ENCODE measurements around the gene EPN2. TPM values are rescaled to one million over a fixed set of nuclear protein-coding genes. Genes with fewer than 3 reads are reported as not detected.

The EPN2 gene
- total and polyA plus RNA-seq, 10 of the 15 experiments (the other 5 are each of a cell fraction or from before 2014, with no cell fraction given): 0.26 to 8.4 (median 4.7) TPM

DNA sequence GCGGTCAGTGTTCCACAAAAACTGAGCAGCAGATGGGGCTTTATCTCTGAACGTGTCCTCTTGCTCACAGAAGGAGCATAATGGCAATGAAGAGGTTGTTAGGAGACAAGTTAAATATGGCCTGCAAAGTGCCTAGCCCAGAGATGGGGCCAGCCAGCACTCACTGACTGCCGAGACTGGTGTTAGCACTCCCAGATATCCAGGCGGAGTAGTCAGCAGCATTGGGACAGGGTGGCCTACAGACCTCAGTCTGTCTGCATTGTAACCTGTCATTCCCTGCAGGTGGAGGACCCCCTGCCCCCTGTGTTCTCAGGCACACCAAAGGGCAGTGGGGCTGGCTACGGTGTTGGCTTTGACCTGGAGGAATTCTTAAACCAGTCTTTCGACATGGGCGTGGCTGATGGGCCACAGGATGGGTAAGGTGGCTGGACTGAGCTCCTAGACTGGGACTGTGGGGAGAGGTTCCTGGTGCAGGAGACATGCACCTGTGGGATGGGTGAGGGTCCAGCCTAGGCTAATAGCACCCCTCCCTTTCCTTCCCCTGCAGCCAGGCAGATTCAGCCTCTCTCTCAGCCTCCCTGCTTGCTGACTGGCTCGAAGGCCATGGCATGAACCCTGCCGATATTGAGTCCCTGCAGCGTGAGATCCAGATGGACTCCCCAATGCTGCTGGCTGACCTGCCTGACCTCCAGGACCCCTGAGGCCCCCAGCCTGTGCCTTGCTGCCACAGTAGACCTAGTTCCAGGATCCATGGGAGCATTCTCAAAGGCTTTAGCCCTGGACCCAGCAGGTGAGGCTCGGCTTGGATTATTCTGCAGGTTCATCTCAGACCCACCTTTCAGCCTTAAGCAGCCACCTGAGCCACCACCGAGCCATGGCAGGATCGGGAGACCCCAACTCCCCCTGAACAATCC is 145.6 kb downstream of the EPN2 start:
- ChIA-PET CTCF (interaction anchor here (2.5 kb wide), 1 partner anchor 20 kb away, joined by 6 read pairs; the partner anchor contains the start of gene B9D1), POLR2A (no interaction called here), SMC1A (ENCODE audit: uncharacterized antibody, unreplicated experiment) (no interaction called here), RAD21 (ENCODE audit: unreplicated experiment) (no interaction called here)
- Histone ChIP-seq H2AFZ (ENCODE audit: control insufficient read depth, low read depth, low read length) (no peak overlapping the region), H3K27ac (ENCODE audit: control insufficient read depth, insufficient read depth) (no peak overlapping the region), H3K36me3 (ENCODE audit: control insufficient read depth in 2 of 2, insufficient read depth in 2 of 2, low read length in 1 of 2) (peaks cover 4 to 18% of the 10 kb centered on the region in 2 experiments), H3K4me3 (no peak overlapping the region), H3K79me2 (ENCODE audit: control insufficient read depth, insufficient read depth, low read length) (peaks cover 4% of the 10 kb centered on the region), H4K20me1 (ENCODE audit: control insufficient read depth, insufficient read depth) (no peaks in the 10 kb centered on the region), H3K4me2 (ENCODE audit: control insufficient read depth, insufficient read depth) (no peak overlapping the region), H3K27me3 (replicated peaks in 1 of 2; ENCODE audit: control insufficient read depth in 2 of 2, insufficient read depth in 2 of 2, low read length in 1 of 2) (no peaks in the 10 kb centered on the region), H3K9me3 (replicated peaks; ENCODE audit: control insufficient read depth, insufficient read depth, low read length) (no peaks in the 10 kb centered on the region), H3K9ac (ENCODE audit: control insufficient read depth, insufficient read depth, low read length) (no peak overlapping the region), H3K4me1 (ENCODE audit: control insufficient read depth, insufficient read depth, low read length) (no peaks in the 10 kb centered on the region)
- WGBS (ENCODE audit: insufficient coverage, insufficient replicate concordance, low lambda C conversion rate, missing lambda C conversion rate): 91% methylated on average over 13 of the region's 13 CpGs
- intact Hi-C loops (cut with micrococcal nuclease; ENCODE audit: unreplicated experiment) (no loop called here), in situ Hi-C loops (cut with MboI) (no loop called here)
- no TSS peak for BruUV-seq (replicated peaks)
- no peak for TF ChIP-seq NFYA (IDR thresholded peaks at IDR 0.05; ENCODE audit: borderline replicate concordance, low read depth, low read length)
- TF ChIP-seq POLR2A (IDR thresholded peaks at IDR 0.05; ENCODE audit: low read depth, low read length): peak; percentile 4; the same call in 1 of the 2 replicates
- DNase-seq (ENCODE audit: low read depth, low spot score): no peak
- no peak for ATAC-seq
- no peak for FAIRE-seq

DNA sequence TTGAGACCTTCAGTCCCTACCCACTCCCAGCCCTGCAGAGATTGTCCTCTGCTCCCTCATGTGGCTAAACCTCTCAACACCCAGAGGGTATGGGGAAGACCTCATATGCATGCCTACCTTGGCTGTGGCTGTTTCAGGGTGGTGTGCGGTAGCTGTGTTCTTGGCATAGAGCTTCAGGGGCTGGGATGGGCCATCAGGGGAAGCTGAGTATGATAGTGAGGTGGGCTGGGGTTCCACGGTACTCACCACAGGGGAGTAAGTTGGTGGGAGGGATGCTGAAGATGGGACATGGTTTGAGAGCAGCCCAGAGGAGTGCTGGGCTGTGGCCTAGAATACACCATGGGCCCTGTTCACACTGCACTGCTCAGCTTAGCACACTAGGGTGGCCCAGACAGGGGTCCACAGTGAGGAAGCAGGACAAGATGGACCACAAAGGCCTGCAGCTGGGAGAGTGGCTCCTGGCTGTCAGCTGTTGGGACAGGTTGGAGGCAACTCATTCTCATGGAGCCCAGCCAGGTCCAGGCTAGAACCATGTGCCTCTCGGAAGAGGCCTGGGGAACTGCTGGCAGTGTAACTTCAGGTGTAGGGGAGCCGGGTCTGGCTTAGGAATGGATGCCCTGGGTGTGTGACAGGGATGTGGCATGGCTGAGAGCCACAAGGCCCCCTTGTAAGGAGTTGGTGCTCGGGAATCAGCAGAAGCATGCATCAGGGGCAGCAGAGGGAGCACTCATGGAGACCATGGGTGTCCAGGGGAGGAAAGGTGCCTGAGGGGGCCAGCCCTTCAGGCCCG is 146.7 kb downstream of the EPN2 start:
- DNase-seq (ENCODE audit: low read depth, low spot score) (no peak), ATAC-seq (no peak), FAIRE-seq (no peak)
- H4K20me1 ChIP-seq (ENCODE audit: control insufficient read depth, insufficient read depth): no peaks in the 10 kb centered on the region
- peaks cover 4 to 18% of the 10 kb centered on the region in 2 experiments for H3K36me3 ChIP-seq (ENCODE audit: control insufficient read depth in 2 of 2, insufficient read depth in 2 of 2, low read length in 1 of 2)
- no peak overlapping the region for H3K4me3 ChIP-seq
- TF ChIP-seq CREM (IDR thresholded peaks at IDR 0.05; ENCODE audit: low read depth): no peak
- TF ChIP-seq, protein P1, sequence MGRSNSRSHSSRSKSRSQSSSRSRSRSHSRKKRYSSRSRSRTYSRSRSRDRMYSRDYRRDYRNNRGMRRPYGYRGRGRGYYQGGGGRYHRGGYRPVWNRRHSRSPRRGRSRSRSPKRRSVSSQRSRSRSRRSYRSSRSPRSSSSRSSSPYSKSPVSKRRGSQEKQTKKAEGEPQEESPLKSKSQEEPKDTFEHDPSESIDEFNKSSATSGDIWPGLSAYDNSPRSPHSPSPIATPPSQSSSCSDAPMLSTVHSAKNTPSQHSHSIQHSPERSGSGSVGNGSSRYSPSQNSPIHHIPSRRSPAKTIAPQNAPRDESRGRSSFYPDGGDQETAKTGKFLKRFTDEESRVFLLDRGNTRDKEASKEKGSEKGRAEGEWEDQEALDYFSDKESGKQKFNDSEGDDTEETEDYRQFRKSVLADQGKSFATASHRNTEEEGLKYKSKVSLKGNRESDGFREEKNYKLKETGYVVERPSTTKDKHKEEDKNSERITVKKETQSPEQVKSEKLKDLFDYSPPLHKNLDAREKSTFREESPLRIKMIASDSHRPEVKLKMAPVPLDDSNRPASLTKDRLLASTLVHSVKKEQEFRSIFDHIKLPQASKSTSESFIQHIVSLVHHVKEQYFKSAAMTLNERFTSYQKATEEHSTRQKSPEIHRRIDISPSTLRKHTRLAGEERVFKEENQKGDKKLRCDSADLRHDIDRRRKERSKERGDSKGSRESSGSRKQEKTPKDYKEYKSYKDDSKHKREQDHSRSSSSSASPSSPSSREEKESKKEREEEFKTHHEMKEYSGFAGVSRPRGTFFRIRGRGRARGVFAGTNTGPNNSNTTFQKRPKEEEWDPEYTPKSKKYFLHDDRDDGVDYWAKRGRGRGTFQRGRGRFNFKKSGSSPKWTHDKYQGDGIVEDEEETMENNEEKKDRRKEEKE (IDR thresholded peaks at IDR 0.05): no peak
- no peak for TF ChIP-seq STAT1 (conservative IDR thresholded peaks at IDR 0.05)
- no peak for TF ChIP-seq HDAC6 (IDR thresholded peaks at IDR 0.05; ENCODE audit: unreplicated experiment)
- TF ChIP-seq RELA (IDR thresholded peaks at IDR 0.05; ENCODE audit: borderline replicate concordance, partially characterized antibody): no peak
- TF ChIP-seq CHD1 (IDR thresholded peaks at IDR 0.05; ENCODE audit: low read depth, low read length): no peak
- TF ChIP-seq POLR2AphosphoS2 (IDR thresholded peaks at IDR 0.05; ENCODE audit: low read depth, low read length): no peak
- no peak for TF ChIP-seq IRF4 (IDR thresholded peaks at IDR 0.05; ENCODE audit: low read depth, low read length)
- TF ChIP-seq MEF2A (IDR thresholded peaks at IDR 0.05; ENCODE audit: insufficient read depth, low read depth, low read length): no peak
- in situ Hi-C loops (cut with MboI): no loop called here
- no peak overlapping the region for H3K9ac ChIP-seq (ENCODE audit: control insufficient read depth, insufficient read depth, low read length)
- no peaks in the 10 kb centered on the region for H3K9me3 ChIP-seq (replicated peaks; ENCODE audit: control insufficient read depth, insufficient read depth, low read length)
- SMC1A ChIA-PET (ENCODE audit: uncharacterized antibody, unreplicated experiment): no interaction called here
- 88% methylated on average over 6 of the region's 6 CpGs for WGBS (ENCODE audit: insufficient coverage, insufficient replicate concordance, low lambda C conversion rate, missing lambda C conversion rate)
- intact Hi-C loops (cut with micrococcal nuclease; ENCODE audit: unreplicated experiment): no loop called here
- H3K27me3 ChIP-seq (replicated peaks in 1 of 2; ENCODE audit: control insufficient read depth in 2 of 2, insufficient read depth in 2 of 2, low read length in 1 of 2): no peaks in the 10 kb centered on the region; a peak in 1 of 4 replicates
- no peaks in the 10 kb centered on the region for H3K4me1 ChIP-seq (ENCODE audit: control insufficient read depth, insufficient read depth, low read length)
- RAD21 ChIA-PET (ENCODE audit: unreplicated experiment): no interaction called here
- peaks cover 2% of the 10 kb centered on the region for H3K79me2 ChIP-seq (ENCODE audit: control insufficient read depth, insufficient read depth, low read length)
- H3K4me2 ChIP-seq (ENCODE audit: control insufficient read depth, insufficient read depth): no peak overlapping the region
- CTCF ChIA-PET: interaction anchor here (2.5 kb wide), 1 partner anchor 21 kb away, joined by 6 read pairs; the partner anchor contains the start of gene B9D1
- no peak overlapping the region for H3K27ac ChIP-seq (ENCODE audit: control insufficient read depth, insufficient read depth)
- POLR2A ChIA-PET: no interaction called here
- BruUV-seq (replicated peaks): no TSS peak
- H2AFZ ChIP-seq (ENCODE audit: control insufficient read depth, low read depth, low read length): no peak overlapping the region

Measured in GM12878 (cell line).